ENCODE measurements around the gene KTN1.

- TF ChIP-seq CTCF (IDR thresholded peaks at IDR 0.05) (peak; percentile 50), EZH2 (IDR thresholded peaks at IDR 0.05) (no peak)
Observed at GRCh38 chr14:55532645-55533344, 47.2 kb upstream of the KTN1 start.

Data from neural progenitor cell (in vitro differentiated cells).